ENCODE results near the gene CHRD.

CHRD gene

DNA sequence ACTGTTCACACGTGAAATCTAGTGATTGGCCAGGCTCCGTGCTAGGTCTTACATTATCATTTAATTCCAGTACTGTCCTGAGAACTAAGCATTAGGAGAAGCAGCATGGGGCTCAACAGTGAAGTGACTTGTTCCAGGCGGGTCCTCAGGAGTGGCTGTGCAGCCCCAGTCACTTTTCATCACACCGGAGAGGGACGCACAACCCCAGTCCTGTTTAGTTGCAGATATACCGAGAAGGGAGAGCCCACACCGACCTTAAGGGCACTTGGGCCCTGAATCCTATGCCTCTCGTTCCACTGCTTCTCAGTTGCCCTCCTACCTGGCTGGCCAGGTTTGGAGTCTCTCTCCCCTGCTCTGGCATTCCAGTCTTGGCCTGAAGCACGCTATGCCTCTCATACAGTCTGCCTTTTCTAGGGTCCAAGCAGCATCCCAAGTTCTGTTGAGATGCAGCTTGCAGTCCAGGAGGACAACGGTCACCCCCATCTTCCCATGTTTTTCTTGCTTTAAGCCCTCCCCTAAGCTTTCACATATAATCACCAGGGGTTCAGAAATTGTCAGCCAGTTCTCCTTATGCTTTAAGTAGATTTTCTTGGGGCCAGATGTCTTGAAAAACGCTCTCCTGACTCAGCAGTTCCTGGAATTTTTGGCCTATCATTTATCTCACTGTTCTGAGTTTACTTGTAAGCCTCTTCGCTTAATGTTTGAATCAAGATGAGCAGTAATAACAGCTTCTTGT, 32.4 kb upstream of the CHRD start:
- no peak for DNase-seq

DNA sequence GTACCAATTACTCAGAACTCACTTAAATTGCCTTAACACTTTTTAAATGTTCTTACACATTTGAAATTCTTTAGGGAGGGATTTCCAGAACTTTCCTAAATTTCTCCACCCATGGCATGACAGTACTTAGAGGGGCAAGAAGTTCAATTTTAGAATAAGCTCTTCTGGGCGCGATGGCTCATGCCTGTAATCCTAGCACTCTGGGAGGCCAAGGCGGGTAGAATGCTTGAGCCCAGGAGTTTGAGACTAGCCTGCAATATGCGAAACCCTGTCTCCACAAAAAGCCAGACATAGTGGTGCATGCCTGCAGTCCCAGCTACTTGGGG, 31.8 kb upstream of the CHRD start:
- no peak for DNase-seq

DNA sequence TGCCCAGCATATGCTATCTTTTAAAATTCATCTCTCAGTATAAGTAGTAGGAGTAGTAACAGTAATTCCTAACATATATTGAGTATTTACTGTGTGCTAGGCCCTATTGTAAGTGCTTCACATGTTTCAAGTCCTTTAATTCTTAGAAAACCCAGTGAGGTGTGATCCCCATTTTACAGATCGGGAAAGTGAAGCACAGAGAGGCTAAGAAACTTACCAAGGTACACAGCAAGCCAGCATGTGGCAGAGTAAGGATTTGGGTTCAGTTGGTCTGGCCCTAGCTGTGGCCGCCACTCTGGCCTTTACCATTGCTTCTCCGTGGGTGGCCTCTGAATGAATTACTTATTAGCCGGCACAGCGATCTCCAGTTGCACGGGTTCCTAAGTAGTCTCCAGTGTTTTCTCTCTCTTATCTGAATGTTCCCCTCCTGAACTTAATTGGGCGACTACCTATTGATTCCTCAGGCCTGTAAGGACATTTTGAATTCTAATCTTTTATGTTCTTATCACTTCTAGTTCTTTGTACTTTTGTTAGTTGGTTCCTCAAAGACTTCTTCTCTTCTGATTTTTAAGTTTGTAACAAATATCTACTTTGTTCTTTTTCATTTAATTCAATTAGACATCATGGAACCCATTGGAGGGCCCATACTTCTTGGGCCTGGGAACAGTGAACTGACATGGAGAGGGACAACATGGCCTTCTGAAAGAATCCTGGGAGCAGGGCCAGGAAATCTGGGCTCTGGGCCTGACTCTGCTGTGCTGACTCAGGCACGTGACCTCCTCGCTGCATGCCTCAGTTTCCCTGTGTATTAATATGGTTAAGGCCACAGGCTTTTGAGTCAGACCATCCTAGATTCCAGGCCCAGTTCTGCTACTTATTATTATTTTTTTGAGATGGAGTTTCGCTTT, 30.0 kb upstream of the CHRD start:
- no peak for DNase-seq

DNA sequence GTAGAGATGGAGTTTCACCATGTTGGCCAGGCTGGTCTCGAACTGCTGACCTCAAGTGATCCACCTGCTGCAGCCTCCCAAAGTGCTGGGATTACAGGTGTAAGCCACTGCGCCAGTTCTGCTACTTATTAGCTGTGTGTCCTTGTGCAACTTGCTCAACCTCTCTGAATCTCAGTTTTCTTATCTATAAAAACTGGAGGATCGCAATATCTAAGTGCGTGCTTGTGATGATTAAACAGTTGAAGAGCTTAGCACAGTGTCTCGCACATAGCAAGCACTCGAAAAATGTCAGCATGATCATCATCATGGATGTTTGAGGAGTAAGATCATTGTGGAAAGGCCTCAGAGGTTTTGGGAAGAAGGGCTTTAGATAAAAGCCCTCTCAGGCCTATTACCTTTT, 29.2 kb upstream of the CHRD start:
- DNase-seq = no peak

DNA sequence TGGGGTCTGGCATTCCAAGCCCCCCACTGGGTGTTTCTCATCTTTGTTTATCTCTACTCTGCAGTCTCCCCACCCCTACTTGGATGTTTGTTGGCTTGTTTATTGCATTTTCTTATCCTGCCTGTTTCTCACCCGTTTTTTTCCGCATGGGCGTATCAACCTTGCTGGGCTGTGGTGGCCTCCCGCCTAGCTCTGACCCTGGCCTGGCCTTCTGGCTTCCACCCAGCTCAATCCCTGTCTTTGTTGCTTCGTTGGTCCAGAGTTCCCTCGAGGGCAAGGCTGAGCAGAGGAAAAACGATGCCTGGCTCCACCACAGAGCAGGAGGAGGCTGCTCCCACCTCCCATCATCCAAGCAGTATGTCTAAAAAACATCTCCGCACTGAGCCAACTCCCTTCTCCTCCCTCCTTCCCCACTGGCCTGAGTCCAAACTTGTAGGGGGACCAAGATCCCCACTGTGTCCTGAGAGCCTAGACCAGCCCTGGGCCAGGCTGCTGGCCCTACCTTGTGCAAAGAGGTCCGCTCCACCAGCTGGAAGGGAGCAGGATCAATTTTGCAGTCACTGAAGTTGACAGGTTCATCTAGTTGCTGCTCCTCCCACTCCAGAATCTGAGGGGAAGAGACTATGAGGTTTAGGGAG, 28.2 kb upstream of the CHRD start:
- DNase-seq = no peak

DNA sequence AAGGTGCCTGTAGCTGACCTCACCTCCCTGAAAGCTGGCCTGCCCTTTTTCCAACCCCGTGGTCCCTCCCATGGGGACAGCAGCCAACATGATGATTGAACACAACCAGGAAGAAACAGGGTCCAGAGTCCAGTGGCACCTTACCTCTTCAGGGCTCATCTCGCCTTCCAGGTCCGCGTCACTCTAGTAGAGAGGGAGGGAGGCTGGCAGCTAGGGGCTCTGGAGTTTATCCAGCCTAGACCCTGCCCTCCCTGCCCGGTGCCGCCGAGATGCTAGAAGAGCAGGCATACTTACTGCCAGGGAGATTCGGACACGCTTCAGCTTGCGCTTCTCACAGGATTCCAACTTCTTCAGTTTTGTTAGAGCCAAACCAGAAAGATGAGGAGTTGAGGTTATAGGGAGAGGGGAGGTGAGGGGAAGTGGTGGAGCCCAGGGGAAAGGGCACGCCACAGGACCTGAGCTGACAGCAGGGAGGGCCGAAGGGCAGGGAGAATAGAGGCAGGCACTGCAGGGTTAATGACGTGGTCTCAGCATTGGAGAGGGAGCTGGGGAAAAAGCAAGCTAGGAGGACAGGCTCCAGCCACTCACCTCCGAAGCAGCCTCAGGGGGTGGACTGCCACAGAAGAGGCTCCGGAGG, 27.6 kb upstream of the CHRD start:
- no peak for DNase-seq

DNA sequence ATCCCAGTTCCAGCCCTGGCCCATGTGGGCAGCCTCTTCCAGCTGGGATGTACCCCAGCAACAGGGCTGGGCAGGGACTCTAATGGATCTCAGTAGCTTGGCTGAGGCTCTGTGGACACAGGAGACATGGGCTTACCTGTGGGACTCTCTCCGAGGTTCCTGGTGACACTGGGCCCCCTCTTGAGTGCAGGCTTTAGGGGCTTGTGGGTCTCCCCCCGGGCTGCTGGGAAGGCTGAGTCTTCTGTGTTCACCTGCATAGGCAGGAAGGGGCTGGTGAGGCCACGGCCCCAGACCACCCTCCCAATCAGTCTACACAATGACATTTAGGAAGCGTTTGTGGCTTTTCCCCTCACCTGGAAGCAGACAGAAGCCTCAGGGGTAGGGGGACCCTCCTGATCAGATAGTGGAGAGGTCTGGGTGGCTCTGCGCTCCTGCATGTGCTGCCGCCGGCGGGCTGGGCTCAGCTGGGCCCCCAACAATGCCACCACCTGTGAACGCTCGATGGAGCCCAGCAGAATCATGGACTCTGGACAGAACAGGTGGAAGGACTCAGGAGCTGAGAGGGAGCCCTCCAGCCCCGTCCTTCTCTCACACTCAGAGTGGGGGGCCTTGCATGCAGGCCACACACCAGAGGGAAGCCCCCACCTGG, 26.8 kb upstream of the CHRD start:
- DNase-seq = no peak

DNA sequence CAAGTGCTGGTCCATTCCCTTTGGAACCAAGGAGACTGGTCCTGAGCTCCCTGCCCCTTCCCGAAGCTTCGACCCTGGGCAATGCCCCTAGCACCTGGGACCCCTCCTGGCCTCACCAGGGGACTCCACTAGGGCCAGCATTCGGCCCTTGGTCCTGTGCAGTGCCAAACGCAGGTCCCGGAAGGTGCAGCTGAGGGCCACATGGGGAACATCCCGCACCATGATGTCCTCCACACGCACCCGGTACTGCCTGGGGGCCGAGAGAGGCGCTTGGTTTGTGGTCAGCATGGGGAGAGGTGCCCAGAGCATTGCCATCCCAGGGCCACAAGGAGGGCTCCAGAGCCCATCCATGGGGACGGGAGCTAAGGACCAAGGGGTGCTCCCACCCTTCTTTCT, 26.3 kb upstream of the CHRD start:
- DNase-seq = no peak

DNA sequence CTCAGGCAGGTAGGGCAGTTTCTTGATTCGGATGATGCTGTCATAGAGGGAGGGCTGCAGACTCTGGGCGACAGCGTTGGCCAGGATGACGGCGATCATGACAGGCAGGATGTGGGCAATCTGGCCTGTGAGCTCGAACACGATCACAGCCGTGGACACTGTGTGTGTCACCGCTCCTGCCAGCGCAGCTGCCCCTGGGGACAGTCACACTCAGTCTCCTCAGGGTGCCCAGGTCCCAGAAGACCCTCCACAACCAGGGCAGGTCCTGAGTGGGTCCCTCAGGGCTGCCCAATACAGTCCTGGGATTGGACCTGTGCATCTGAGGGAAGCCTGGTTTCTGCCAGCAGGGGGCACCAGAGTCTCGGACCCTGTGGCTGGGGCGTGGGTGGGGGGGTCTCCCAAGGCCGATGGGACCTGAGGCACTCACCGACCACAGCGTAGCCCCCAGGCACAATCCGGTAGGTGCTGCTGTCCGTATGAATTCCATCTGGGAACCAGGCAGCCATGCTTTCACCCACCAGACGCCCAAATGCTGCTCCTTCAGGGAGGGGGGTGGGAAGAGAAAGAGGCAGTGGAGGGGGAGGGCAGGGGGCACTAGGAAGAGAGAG, 25.6 kb upstream of the CHRD start:
- DNase-seq = peak; percentile 18 to 66 (median 54)

DNA sequence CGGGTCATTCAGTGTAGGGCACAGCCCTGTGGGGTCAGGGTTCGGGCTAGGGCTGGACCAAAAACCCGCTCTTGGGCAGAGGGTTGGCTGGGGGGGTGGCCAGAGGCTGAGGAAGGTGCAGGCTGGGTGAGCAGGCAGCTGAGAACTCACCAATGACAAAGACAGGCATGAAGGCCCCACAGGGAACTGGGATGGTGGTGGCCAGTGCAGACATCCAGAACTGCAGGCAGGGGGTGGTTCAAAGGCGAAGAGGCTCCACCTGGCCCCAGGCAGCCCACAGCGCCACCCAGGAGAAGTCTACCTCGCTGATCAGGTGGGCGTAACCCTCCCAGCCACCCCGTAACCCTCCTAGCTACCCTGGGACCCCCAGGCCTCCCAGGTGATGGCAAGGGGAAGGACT, 25.1 kb upstream of the CHRD start:
- no peak for DNase-seq

DNA sequence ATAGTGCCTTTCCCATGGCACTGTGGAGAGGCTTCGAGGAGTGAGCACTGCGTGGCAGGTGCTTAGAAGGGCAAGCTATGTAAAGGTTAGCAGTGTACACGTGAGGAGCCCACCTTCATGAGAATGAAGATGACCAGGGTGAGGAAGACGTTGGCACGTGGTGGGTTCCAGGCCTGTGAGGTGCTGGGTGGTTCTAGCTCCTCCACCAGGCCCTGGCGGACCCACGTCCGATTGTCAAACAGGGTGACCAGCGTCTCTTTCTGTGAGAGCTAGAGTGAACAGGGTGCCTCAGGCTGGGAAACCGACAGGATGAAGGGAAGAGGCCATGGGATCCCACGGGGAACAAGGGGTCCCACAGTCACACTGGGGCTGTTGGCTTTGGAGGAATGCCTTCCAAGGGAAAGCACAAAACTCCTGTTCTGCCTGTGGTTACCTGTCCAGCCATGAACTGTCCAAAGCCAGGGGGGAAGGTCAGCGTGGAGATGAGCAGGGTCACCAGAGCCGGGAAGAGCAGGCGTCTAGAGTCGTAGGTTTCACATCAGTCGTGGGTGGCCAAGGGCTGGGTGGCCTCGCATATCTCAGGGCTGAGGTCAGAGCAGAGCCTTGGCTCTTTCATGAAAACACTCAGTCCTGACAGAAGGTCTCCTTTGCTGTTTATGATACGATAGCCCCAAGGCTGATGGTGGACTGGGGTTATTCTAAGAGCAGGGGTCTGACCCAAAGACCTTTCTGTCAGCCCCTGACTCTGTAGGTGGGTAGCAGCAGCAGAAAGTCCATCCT, 24.4 kb upstream of the CHRD start:
- no peak for DNase-seq

DNA sequence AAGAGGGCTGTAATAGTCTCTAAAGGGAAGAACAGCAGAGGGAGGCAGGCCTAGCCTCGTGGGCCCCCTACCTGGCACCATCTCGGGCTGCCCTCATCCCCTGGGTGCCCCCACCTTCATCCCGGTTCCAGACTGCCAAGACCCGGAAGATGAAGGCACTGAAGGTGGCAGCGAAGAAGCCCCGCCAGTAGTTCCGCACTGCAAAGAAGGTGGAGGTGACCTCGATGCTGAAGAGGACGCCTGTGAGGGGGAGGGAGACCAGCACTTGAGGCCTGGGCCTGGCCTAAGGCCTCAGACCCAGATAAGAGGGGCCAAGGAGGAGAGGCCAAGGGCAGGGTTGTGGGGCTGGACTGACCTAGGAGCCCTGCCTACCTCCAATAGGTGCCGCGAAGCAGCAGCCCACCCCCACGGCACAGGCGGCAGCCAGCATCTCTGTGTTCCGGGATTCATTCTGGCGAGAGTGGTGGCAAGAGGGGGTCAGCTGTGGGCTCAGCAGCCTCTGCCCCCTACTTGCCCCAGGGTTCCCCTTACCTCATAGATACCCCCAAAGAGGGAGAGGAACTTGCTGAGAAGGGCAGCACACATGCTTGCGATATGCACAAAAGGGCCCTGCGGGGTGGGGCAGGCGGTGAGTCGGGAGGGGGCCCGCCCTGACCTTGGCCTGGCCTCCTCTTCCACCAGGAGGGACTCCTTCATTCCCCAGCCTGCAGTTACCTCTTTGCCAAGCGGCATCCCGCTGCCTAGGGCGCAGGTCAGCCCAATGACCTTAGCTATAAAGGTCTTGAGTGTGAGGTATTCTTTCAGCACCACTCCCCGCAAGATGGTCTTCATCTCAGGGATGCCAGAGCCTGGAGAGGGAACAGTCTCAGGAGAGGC, 22.4 kb upstream of the CHRD start:
- DNase-seq = no peak

DNA sequence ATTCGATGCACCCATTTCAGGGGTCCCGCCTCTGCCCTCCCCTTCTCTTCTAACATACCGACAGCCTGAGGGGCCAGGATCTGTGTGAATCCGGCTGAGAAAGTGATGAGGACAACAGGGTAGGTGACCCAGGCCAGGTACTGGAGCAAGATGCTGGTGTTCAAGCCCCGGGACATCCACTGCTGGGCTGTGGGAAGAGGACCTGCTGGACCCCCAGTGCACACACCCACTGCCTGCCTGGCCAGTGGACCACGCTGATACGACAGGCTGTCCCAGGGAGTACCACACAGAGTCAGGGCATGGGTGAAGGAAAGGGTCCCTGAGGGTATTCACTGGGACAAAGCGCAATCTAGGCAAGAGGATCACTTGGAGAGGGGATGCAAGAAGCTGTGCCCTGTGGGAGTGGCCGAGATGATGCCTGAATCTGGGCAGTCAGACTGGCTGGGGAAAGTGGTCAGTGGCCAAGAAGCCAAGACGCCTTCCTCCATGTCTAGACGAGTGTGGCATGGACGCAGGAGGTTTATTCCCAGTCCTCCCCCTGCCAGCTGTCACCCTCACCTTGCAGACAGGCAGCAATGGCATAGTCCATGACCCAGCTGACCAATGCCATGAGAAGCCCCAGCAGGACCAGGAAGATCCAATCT, 21.6 kb upstream of the CHRD start:
- no peak for DNase-seq

DNA sequence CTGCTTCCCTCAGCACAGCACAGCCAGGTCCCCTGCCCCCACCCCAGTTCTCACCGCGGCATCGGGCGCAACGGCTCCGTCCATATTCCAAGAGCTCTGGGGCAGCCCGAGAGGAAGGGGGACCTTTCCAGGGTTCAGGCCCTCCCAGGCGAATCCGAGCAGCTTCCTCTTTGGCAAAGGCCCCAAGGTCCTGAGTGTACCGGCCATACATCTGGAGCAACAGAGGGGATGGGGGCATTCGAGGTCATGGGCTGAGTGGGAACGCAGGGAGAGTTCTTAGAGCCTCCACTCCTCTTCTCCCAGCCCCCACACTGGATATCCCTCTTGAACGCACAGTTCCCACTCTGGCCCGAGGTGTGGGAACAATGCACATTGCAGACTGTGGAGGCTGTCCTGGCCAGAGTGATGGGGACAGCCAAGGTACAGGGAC, 20.9 kb upstream of the CHRD start:
- DNase-seq = no peak

DNA sequence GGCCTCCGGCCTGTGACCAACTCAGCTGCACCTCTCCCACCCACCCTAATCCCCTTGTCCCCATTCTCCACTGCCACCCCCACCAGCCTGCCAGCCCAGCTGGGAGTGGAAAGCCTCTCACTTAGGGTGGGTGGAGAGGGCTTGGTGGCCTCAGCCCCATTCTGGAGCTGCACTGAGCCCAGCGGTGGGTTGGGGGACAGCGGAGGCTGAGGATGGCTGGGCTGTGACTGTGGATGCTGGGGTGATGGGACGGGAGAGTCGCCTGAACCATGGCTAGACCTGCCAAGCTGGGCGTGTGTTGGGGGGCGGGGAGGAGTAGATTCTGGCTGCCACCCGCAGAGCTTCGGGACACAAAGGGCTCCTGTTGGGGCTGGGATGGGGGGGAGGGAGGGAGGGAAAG, 20.2 kb upstream of the CHRD start:
- no peak for DNase-seq

DNA sequence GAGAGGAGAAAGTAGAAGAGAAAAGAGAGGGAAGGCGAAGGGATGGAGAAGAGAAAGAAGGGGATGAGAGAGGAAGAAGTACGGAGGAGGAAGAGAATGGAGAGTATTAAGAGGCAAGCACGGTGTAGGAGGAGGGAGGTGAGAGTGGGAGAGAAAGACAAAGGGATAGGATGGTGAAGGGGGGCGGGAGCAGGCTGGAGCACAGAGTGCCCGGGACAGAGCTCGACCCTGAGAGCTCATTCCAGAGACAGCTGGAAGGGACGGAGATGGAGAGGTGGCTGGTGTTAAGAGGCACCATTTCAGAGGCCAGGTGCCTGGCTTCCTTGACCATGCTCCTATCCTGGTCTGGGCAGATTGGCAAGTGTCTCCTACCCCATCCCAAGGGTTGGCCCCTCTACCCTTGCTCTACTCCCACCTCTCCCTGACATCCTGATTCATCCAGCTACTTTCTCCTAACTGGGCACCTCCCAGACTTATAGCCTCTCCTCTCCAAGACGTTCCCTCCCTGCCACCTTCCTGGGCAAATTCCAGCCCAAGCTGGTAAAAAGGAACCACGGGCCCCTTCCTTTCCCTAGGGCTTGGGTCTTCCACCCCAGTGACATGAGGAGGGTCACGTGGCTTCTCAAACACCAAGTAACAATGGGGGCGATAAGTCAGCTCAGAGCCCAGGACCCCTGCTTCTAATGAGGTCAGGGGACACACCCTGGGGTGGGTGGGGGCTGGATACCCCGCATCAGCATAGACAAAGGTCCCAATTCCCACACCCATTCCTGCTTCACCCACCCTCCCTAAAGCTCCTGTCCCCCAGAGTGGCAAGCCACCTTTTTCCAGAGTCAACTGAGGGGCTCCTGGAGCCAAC, 19.6 kb upstream of the CHRD start:
- DNase-seq = no peak

DNA sequence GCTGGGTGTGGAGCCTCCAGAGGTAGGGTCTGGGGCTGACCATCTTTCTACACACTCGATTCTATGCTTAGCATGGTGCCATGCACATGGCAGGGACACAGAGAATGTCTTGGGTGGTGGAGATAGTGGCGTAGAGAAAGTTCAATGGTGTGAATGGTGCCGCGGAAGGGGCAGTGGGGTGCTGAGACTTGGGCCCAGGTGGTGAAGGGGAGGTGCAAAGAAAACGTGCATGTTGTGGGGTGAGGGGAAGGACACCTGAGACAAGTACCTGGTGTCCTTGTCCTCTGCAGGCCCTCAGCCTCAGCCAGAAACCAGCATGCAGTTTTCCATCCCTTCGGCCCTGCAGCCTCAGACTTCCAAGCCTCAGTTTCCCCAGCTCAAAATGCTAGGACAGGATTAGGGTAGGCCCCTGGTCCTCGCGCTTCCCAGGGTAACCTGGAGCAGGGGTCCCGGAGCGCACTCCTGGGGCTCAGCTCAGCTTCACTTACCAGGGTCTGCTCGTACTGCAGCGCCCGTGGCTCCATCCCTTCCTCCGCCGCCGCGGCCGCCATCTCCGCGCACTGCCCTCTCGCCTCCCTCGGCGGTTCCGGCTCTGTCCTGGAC, 18.8 kb upstream of the CHRD start:
- DNase-seq = no peak

DNA sequence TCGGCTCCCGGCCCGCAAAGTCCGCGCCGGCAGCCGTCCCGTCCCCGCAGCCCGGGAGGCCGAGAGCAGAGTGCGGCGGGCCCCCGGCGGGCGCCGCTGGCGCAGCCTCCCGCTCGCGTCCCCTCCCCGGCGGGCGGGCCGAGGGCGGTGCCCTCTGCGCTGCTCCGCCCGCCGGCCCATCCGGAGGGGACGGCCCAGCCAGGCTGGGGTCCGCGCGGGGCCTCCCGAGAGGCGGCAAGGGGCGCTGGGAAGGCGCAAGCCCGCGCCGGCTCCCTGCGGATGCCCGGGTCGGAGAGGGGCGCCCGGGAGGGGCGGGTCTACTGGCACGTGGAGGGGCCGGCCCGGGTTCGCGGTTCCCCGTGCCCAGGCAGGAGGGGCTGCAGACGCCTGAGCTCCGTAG, 18.3 kb upstream of the CHRD start, which contains the start of the genes CLCN2 and POLR2H:
Gene CLCN2, minus strand, starts transcription at position 74 of the 400 bp plus-strand sequence. CDS start 126 bp downstream, outside the sequence.
Gene POLR2H, plus strand, starts transcription at position 179 of the 400 bp plus-strand sequence. CDS start 1,783 bp downstream, outside the sequence.
- peak in 1 of 4 experiments; percentile 38 for DNase-seq

All from activated naive CD4-positive, alpha-beta T cell (primary cell).